ENCODE measurements around the gene SLC11A2.
A peak's percentile ranks its signal among the peaks of the same experiment; 100 is the strongest.

Gene SLC11A2

GRCh38 chr12:51011955-51012354 lies 14.2 kb downstream of the SLC11A2 start:
- DNase-seq (ENCODE audit: low spot score) = no peak
- no peaks in the 10 kb centered on the region for H3K9me3 ChIP-seq (ENCODE audit: severe bottlenecking)
- H3K27ac ChIP-seq (ENCODE audit: poor library complexity, severe bottlenecking) = no peak overlapping the region
- H3K27me3 ChIP-seq (ENCODE audit: insufficient read depth, poor library complexity, severe bottlenecking) = no peaks in the 10 kb centered on the region
- ATAC-seq (ENCODE audit: low read depth) = no peak
- peaks cover 20% of the 10 kb centered on the region for H3K36me3 ChIP-seq (ENCODE audit: low read depth)
- no peaks in the 10 kb centered on the region for H3K4me1 ChIP-seq (ENCODE audit: insufficient read depth, poor library complexity, severe bottlenecking)
- TF ChIP-seq CTCF (IDR thresholded peaks at IDR 0.05; ENCODE audit: poor library complexity, severe bottlenecking) = no peak
- no peak overlapping the region for H3K4me3 ChIP-seq (ENCODE audit: severe bottlenecking)

GRCh38 chr12:51009056-51009440 lies 17.1 kb downstream of the SLC11A2 start:
- peaks cover 47% of the 10 kb centered on the region for H3K36me3 ChIP-seq (ENCODE audit: low read depth)
- peaks cover 5% of the 10 kb centered on the region for H3K4me1 ChIP-seq (ENCODE audit: insufficient read depth, poor library complexity, severe bottlenecking)
- no peak for TF ChIP-seq CTCF (IDR thresholded peaks at IDR 0.05; ENCODE audit: poor library complexity, severe bottlenecking)
- H3K27ac ChIP-seq (ENCODE audit: poor library complexity, severe bottlenecking) = no peak overlapping the region
- H3K27me3 ChIP-seq (ENCODE audit: insufficient read depth, poor library complexity, severe bottlenecking) = no peaks in the 10 kb centered on the region
- no peaks in the 10 kb centered on the region for H3K9me3 ChIP-seq (ENCODE audit: severe bottlenecking)
- DNase-seq (ENCODE audit: low spot score) (no peak), ATAC-seq (ENCODE audit: low read depth) (no peak)
- no peak overlapping the region for H3K4me3 ChIP-seq (ENCODE audit: severe bottlenecking)

- peaks cover 5% of the 10 kb centered on the region for H3K4me1 ChIP-seq (ENCODE audit: insufficient read depth, poor library complexity, severe bottlenecking)
- H3K9me3 ChIP-seq (ENCODE audit: severe bottlenecking) = no peaks in the 10 kb centered on the region
- H3K27me3 ChIP-seq (ENCODE audit: insufficient read depth, poor library complexity, severe bottlenecking) = no peaks in the 10 kb centered on the region
- no peak overlapping the region for H3K27ac ChIP-seq (ENCODE audit: poor library complexity, severe bottlenecking)
- H3K36me3 ChIP-seq (ENCODE audit: low read depth) = peaks cover 50% of the 10 kb centered on the region
- no peak for TF ChIP-seq CTCF (IDR thresholded peaks at IDR 0.05; ENCODE audit: poor library complexity, severe bottlenecking)
- no peak for DNase-seq (ENCODE audit: low spot score)
- ATAC-seq (ENCODE audit: low read depth) = no peak
- H3K4me3 ChIP-seq (ENCODE audit: severe bottlenecking) = no peak overlapping the region
Observed at GRCh38 chr12:51008329-51009055, 17.7 kb downstream of the SLC11A2 start.

- no peak overlapping the region for H3K27ac ChIP-seq (ENCODE audit: poor library complexity, severe bottlenecking)
- H3K4me3 ChIP-seq (ENCODE audit: severe bottlenecking) = no peak overlapping the region
- no peaks in the 10 kb centered on the region for H3K27me3 ChIP-seq (ENCODE audit: insufficient read depth, poor library complexity, severe bottlenecking)
- no peak for TF ChIP-seq CTCF (IDR thresholded peaks at IDR 0.05; ENCODE audit: poor library complexity, severe bottlenecking)
- H3K36me3 ChIP-seq (ENCODE audit: low read depth) = peaks cover 54% of the 10 kb centered on the region
- H3K4me1 ChIP-seq (ENCODE audit: insufficient read depth, poor library complexity, severe bottlenecking) = peaks cover 5% of the 10 kb centered on the region
- DNase-seq (ENCODE audit: low spot score) = no peak
- ATAC-seq (ENCODE audit: low read depth) = peak; percentile 51; the same call in 2 of the 3 replicates
- H3K9me3 ChIP-seq (ENCODE audit: severe bottlenecking) = no peaks in the 10 kb centered on the region
Observed at GRCh38 chr12:51005671-51006070, 20.5 kb downstream of the SLC11A2 start.

- no peaks in the 10 kb centered on the region for H3K27me3 ChIP-seq (ENCODE audit: insufficient read depth, poor library complexity, severe bottlenecking)
- H3K27ac ChIP-seq (ENCODE audit: poor library complexity, severe bottlenecking) = no peak overlapping the region
- DNase-seq (ENCODE audit: low spot score) (no peak), ATAC-seq (ENCODE audit: low read depth) (no peak)
- no peak for TF ChIP-seq CTCF (IDR thresholded peaks at IDR 0.05; ENCODE audit: poor library complexity, severe bottlenecking)
- no peak overlapping the region for H3K4me3 ChIP-seq (ENCODE audit: severe bottlenecking)
- peaks cover 11% of the 10 kb centered on the region for H3K4me1 ChIP-seq (ENCODE audit: insufficient read depth, poor library complexity, severe bottlenecking)
- no peaks in the 10 kb centered on the region for H3K9me3 ChIP-seq (ENCODE audit: severe bottlenecking)
- H3K36me3 ChIP-seq (ENCODE audit: low read depth) = peaks cover 61% of the 10 kb centered on the region
Observed at GRCh38 chr12:51005030-51005429, 21.2 kb downstream of the SLC11A2 start.

Data from RWPE2 (cell line).